Keratinocyte (primary cell): ENCODE data around the gene DHX58. TPM values are rescaled to one million over a fixed set of nuclear protein-coding genes. Genes with fewer than 3 reads are reported as not detected.
A peak's percentile ranks its signal among the peaks of the same experiment; 100 is the strongest.

Experiments used
- DNase-seq: peaks from one replicate; pipeline ENCODE4 v3.0.0-alpha.2; 2011; ENCODE audit warnings: low read depth, missing footprints, low spot score
- FAIRE-seq: peaks from 2 replicates; lab custom pipeline; 2011; peaks lifted over from hg19 to GRCh38; lab: Jason Lieb, UNC
- H2AFZ ChIP-seq: 2 replicates; pipeline ENCODE4 v1.6.0; 2012; ENCODE audit warnings: low read length, control low read depth, inconsistent platforms; ENCODE audit not compliant: control insufficient read depth
- H3K27ac ChIP-seq: 2 replicates; pipeline ENCODE4 v1.5.1; 2011; ENCODE audit warnings: low read length; ENCODE audit not compliant: control insufficient read depth, insufficient read depth
- H3K27me3 ChIP-seq: 3 replicates; pipeline ENCODE4 v1.6.0; 2011; ENCODE audit warnings: low read length; ENCODE audit not compliant: control insufficient read depth, insufficient read depth; ENCODE audit errors: extremely low read depth
- H3K36me3 ChIP-seq, 2 experiments: 2 replicates in 1 of 2; 3 replicates in 1 of 2; pipeline ENCODE4 v1.5.1; 2011; ENCODE audit warnings: low read length in 2 of 2, mild to moderate bottlenecking in 1 of 2; ENCODE audit not compliant: control insufficient read depth in 2 of 2, insufficient read depth in 2 of 2; ENCODE audit errors: extremely low read depth in 1 of 2
- H3K4me1 ChIP-seq: 3 replicates; pipeline ENCODE4 v1.5.1; 2011; ENCODE audit warnings: low read length; ENCODE audit not compliant: control insufficient read depth, insufficient read depth; ENCODE audit errors: extremely low read depth
- H3K4me2 ChIP-seq: 3 replicates; pipeline ENCODE4 v1.6.0; 2011; ENCODE audit warnings: low read depth, low read length; ENCODE audit not compliant: control insufficient read depth, insufficient read depth; ENCODE audit errors: extremely low read depth
- H3K4me3 ChIP-seq, 3 experiments: fragments of 200-600 bp in 1 of 3; sonication (generic) in 1 of 3; 2 replicates in 2 of 3; 3 replicates in 1 of 3; pipeline ENCODE4 v1.5.1; 2011 to 2016; ENCODE audit warnings: low read length in 3 of 3, mild to moderate bottlenecking in 3 of 3, control low read depth in 2 of 3, inconsistent platforms in 1 of 3, low read depth in 1 of 3, mixed read lengths in 1 of 3, mixed run types in 1 of 3, moderate library complexity in 1 of 3; ENCODE audit not compliant: control insufficient read depth in 2 of 3, insufficient read depth in 2 of 3; ENCODE audit errors: extremely low read depth in 1 of 3
- H3K79me2 ChIP-seq: 2 replicates; pipeline ENCODE4 v1.6.0; 2012; ENCODE audit warnings: low read length; ENCODE audit not compliant: control insufficient read depth, insufficient read depth
- H3K9ac ChIP-seq: 3 replicates; pipeline ENCODE4 v1.6.0; 2011; ENCODE audit warnings: low read length; ENCODE audit not compliant: control insufficient read depth, insufficient read depth; ENCODE audit errors: extremely low read depth
- H3K9me1 ChIP-seq: 3 replicates; pipeline ENCODE4 v1.6.0; 2011; ENCODE audit warnings: low read length; ENCODE audit not compliant: control insufficient read depth, insufficient read depth; ENCODE audit errors: extremely low read depth
- H3K9me3 ChIP-seq: 2 replicates; pipeline ENCODE4 v1.5.1; 2012; ENCODE audit warnings: low read depth, low read length; ENCODE audit not compliant: control insufficient read depth
- H4K20me1 ChIP-seq: 3 replicates; pipeline ENCODE4 v1.6.0; 2011; ENCODE audit warnings: low read length; ENCODE audit not compliant: control insufficient read depth, insufficient read depth; ENCODE audit errors: extremely low read depth
- EZH2 ChIP-seq: IDR thresholded peaks from one replicate; pipeline ENCODE4 v1.6.1; 2012; ENCODE audit warnings: inconsistent platforms, mild to moderate bottlenecking, low read length, moderate library complexity
- dilution Hi-C: fragments of 300-500 bp; cut with MboI; formaldehyde crosslinking; loops from one replicate; pipeline ENCODE4 v1.7.0; 2020; ENCODE audit warnings: low sequenced_read_pairs; ENCODE audit not compliant: extremely low pct_ligation_motif_present
- polyA plus RNA-seq, 5 experiments: library from polyadenylated mRNA; depleted of rRNA in 3 of 5; stranded (reverse) in 3 of 5; stranded (forward) in 1 of 5; unstranded in 1 of 5; fragments of >200 nt; gene quantifications; 1 replicate in 1 of 5; 2 replicates in 3 of 5; 3 replicates in 1 of 5; pipeline versions ENCODE4 v1.2.1 to v1.2.3, GENCODE V29; 2011 to 2012; ENCODE audit warnings: missing spikeins in 2 of 5, low read depth in 1 of 5, low replicate concordance in 1 of 5
- TF ChIP-seq, protein P1 (sequence below), 3 experiments: IDR thresholded peaks in 1 of 3; conservative IDR thresholded peaks in 1 of 3; optimal IDR thresholded peaks in 1 of 3; 2 replicates in 2 of 3; 3 replicates in 1 of 3; pipeline versions ENCODE3 to v1.5.1; 2011; ENCODE audit warnings: low read length in 3 of 3, mild to moderate bottlenecking in 3 of 3, moderate library complexity in 2 of 3, control low read depth in 1 of 3, inconsistent platforms in 1 of 3; ENCODE audit not compliant: insufficient read depth in 2 of 3; ENCODE audit errors: extremely low read depth in 1 of 3

The DHX58 gene
- polyA plus RNA-seq, 1 donor (not counting 4 experiments of a cell fraction or from before 2014, with no cell fraction given) = 5.2 TPM

DNA sequence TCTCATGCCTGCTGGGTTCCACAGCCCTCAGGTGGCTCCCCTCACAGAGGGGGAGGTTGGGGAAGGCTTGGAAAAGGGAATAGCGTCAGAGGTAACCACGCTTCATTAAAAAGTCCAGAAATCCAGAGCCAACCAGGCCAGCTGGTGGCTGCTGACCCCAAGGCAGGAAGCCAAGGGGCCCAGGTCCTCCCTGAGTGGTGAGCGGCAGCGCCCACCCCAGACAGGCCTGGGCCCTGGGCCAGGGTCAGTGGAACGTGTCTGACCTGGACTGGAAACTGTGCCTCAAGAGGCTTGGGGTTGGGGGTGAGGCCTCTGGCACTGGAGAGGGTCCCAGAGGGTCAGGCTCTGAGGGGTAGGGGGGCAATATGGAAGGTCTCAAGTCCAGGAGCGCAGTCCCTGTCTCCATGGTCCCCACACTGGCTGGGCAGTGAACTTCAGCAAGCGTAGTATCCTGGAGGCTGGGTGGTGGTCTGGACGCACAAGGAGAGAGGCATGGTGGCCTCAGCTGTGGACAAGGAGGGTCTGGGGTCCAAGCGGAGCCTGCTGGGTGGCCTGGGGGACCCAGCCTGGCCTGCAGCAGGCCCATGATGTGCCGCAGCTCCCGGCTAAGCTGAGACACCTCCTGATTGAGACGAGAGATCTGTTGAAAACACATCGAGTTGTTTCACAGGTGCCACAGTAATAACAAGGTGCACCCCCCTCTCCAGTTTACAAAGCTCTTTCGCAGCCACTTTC, 47.4 kb upstream of the DHX58 start:
- DNase-seq (no peak), FAIRE-seq (no peak)
- Histone ChIP-seq H3K9me3 (no peaks in the 10 kb centered on the region), H3K9ac (no peak overlapping the region), H3K4me1 (peaks cover 6% of the 10 kb centered on the region), H3K4me2 (no peak overlapping the region), H3K9me1 (no peaks in the 10 kb centered on the region), H2AFZ (no peak overlapping the region), H4K20me1 (no peaks in the 10 kb centered on the region), H3K79me2 (no peaks in the 10 kb centered on the region), H3K27me3 (no peaks in the 10 kb centered on the region), H3K27ac (no peak overlapping the region), H3K4me3 (no peak overlapping the region), H3K36me3 (no peaks in the 10 kb centered on the region)
- dilution Hi-C loops = no loop called here
- TF ChIP-seq, protein P1, sequence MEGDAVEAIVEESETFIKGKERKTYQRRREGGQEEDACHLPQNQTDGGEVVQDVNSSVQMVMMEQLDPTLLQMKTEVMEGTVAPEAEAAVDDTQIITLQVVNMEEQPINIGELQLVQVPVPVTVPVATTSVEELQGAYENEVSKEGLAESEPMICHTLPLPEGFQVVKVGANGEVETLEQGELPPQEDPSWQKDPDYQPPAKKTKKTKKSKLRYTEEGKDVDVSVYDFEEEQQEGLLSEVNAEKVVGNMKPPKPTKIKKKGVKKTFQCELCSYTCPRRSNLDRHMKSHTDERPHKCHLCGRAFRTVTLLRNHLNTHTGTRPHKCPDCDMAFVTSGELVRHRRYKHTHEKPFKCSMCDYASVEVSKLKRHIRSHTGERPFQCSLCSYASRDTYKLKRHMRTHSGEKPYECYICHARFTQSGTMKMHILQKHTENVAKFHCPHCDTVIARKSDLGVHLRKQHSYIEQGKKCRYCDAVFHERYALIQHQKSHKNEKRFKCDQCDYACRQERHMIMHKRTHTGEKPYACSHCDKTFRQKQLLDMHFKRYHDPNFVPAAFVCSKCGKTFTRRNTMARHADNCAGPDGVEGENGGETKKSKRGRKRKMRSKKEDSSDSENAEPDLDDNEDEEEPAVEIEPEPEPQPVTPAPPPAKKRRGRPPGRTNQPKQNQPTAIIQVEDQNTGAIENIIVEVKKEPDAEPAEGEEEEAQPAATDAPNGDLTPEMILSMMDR (optimal IDR thresholded peaks at IDR 0.05 in 1 of 3, IDR thresholded peaks at IDR 0.05 in 1 of 3, conservative IDR thresholded peaks at IDR 0.05 in 1 of 3; ENCODE audit: extremely low read depth in 1 of 3, insufficient read depth in 2 of 3, low read length in 3 of 3) = no peak
- no peak for TF ChIP-seq EZH2

DNA sequence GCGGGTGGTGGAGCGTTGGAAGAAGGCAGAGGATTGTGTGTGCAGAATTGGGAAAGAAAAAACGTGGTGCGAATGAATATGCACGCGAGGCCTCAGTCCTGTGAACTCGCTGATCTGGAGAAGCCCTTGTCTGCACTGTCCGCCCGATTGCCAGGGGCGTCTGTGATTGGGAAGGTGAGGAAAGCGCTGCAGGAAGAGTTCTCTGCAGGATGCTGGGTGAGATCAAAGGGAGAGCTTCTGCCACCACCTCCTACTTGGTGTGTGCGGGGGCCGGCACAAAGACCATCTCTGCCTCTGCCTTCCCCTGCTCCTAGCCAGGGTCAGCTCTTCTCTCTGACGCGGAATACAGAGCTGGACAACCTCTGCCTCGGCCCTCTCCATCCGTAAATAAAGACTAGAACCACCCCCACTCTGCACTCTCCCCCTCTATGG, 43.1 kb upstream of the DHX58 start:
- Histone ChIP-seq H3K36me3 (peaks cover 4 to 7% of the 10 kb centered on the region in 2 experiments), H3K27me3 (no peaks in the 10 kb centered on the region), H3K79me2 (peaks cover 40% of the 10 kb centered on the region), H3K27ac (no peak overlapping the region), H4K20me1 (no peaks in the 10 kb centered on the region), H3K4me2 (peak overlapping the region; percentile 58), H3K9me1 (no peaks in the 10 kb centered on the region), H3K4me1 (peaks cover 17% of the 10 kb centered on the region), H2AFZ (peak overlapping the region; percentile 63), H3K9ac (peak overlapping the region; percentile 58), H3K9me3 (no peaks in the 10 kb centered on the region), H3K4me3 (peak overlapping the region; percentile 51 to 81 (median 61))
- dilution Hi-C loops = no loop called here
- DNase-seq (no peak), FAIRE-seq (no peak)
- TF ChIP-seq, protein P1 (optimal IDR thresholded peaks at IDR 0.05 in 1 of 3, IDR thresholded peaks at IDR 0.05 in 1 of 3, conservative IDR thresholded peaks at IDR 0.05 in 1 of 3; ENCODE audit: extremely low read depth in 1 of 3, insufficient read depth in 2 of 3, low read length in 3 of 3) = no peak
- TF ChIP-seq EZH2 = no peak
